Measurements from ENCODE around the gene MYL6.
A peak's percentile ranks its signal among the peaks of the same experiment; 100 is the strongest.
"Not testable (repeated sequence)": the region's sequence is repeated elsewhere in the genome, so short reads cannot be mapped to it uniquely, and the experiment has no call there.

Gene MYL6

GRCh38 chr12:56152756-56153677 is 5.1 kb upstream of the MYL6 start:
- DNase-seq (ENCODE audit: low read depth), result no peak
- peak overlapping the region; percentile 66 for H3K4me3 ChIP-seq (ENCODE audit: low read depth, low read length)
- no peak for TF ChIP-seq CTCF (IDR thresholded peaks at IDR 0.05; ENCODE audit: control insufficient read depth, extremely low read depth, insufficient read depth)

GRCh38 chr12:56153678-56154065 is 4.5 kb upstream of the MYL6 start:
- no peak for DNase-seq (ENCODE audit: low read depth)
- H3K4me3 ChIP-seq (ENCODE audit: low read depth, low read length), result peak overlapping the region; percentile 66

GRCh38 chr12:56154246-56154771 is 3.9 kb upstream of the MYL6 start:
- no peak for TF ChIP-seq CTCF (IDR thresholded peaks at IDR 0.05; ENCODE audit: control insufficient read depth, extremely low read depth, insufficient read depth)
- H3K4me3 ChIP-seq (ENCODE audit: low read depth, low read length), result no peak overlapping the region
- DNase-seq (ENCODE audit: low read depth), result no peak

More at GRCh38 chr12:56153678-56154065, 4.5 kb upstream of the MYL6 start:
- no peak for TF ChIP-seq CTCF (IDR thresholded peaks at IDR 0.05; ENCODE audit: control insufficient read depth, extremely low read depth, insufficient read depth)

GRCh38 chr12:56154818-56155217 is 3.3 kb upstream of the MYL6 start:
- DNase-seq (ENCODE audit: low read depth), result no peak
- TF ChIP-seq CTCF (IDR thresholded peaks at IDR 0.05; ENCODE audit: control insufficient read depth, extremely low read depth, insufficient read depth), result no peak
- H3K4me3 ChIP-seq (ENCODE audit: low read depth, low read length), result no peak overlapping the region

GRCh38 chr12:56155256-56155845 is 2.8 kb upstream of the MYL6 start:
- no peak overlapping the region for H3K4me3 ChIP-seq (ENCODE audit: low read depth, low read length)
- no peak for DNase-seq (ENCODE audit: low read depth)
- TF ChIP-seq CTCF (IDR thresholded peaks at IDR 0.05; ENCODE audit: control insufficient read depth, extremely low read depth, insufficient read depth), result no peak

- not testable (repeated sequence) for H3K4me3 ChIP-seq (ENCODE audit: low read depth, low read length); DNase-seq (ENCODE audit: low read depth)
Measured at GRCh38 chr12:56156464-56157200, 1.5 kb upstream of the MYL6 start.

Data from LNCaP clone FGC (cell line).